ENCODE measurements around the gene ACTG1. TPM values are rescaled to one million over a fixed set of nuclear protein-coding genes. Genes with fewer than 3 reads are reported as not detected.
A peak's percentile ranks its signal among the peaks of the same experiment; 100 is the strongest.

ACTG1 gene
- total and polyA plus RNA-seq, 5 experiments from 2014 or later, result 1,189 to 1,669 (median 1,334) TPM

- no peak overlapping the region for H3K4me3 Mint-ChIP-seq
Observed at GRCh38 chr17:81542431-81543338, 30.1 kb upstream of the ACTG1 start.

GRCh38 chr17:81541123-81541522 lies 28.5 kb upstream of the ACTG1 start:
- peak in 1 of 10 donors; percentile 2 for DNase-seq
- Mint-ChIP-seq H3K27ac (no peak overlapping the region), H3K9me3 (no peaks in the 10 kb centered on the region), H3K4me1 (peaks cover 0 to 5% (median 1%) of the 10 kb centered on the region in 4 donors), H3K4me3 (no peak overlapping the region), H3K36me3 (peaks cover 0 to 13% (median 4%) of the 10 kb centered on the region in 3 donors), H3K27me3 (peaks cover 0 to 16% (median under 1%) of the 10 kb centered on the region in 5 donors)
- POLR2A ChIA-PET, result no interaction called here
- no peak for ATAC-seq

More at GRCh38 chr17:81542431-81543338, 30.1 kb upstream of the ACTG1 start:
- no peak for ATAC-seq
- no peak for DNase-seq
- H3K4me1 Mint-ChIP-seq, result peaks cover 0 to 4% (median 1%) of the 10 kb centered on the region in 4 donors
- POLR2A ChIA-PET, result interaction anchor here (0.5 to 1.5 kb wide), 2 partner anchors 10 to 758 kb away, joined by 3 to 8 read pairs; partner anchors contain the start of gene FAAP100
- H3K27me3 Mint-ChIP-seq, result peaks cover 0 to 8% (median 0%) of the 10 kb centered on the region in 5 donors
- H3K27ac Mint-ChIP-seq, result no peak overlapping the region
- H3K36me3 Mint-ChIP-seq, result peaks cover 0 to 27% (median 9%) of the 10 kb centered on the region in 3 donors
- no peaks in the 10 kb centered on the region for H3K9me3 Mint-ChIP-seq

DNA sequence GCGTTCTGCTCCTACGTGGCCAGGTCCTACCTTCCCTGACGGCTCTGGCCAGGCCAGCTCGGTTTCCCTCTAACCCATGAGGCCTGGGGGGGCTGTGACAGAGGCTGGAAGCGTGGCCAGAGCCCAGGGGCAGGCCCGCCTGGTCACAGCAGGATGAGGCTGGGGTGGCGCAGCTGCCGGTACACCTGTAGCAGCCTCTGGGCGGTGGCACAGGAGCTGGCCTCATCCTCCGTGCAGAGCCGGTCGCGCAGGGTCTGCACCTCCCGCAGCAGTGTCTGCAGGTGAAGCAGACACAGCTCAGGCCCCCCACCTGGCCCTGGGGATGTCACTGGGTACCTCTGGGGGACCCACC lies 28.1 kb upstream of the ACTG1 start:
- peaks cover 0 to 11% (median 3%) of the 10 kb centered on the region in 3 donors for H3K36me3 Mint-ChIP-seq
- H3K4me1 Mint-ChIP-seq, result peaks cover 0 to 5% (median 1%) of the 10 kb centered on the region in 4 donors
- no peak overlapping the region for H3K4me3 Mint-ChIP-seq
- POLR2A ChIA-PET, result no interaction called here
- DNase-seq (peak in 1 of 10 donors; percentile 3), ATAC-seq (no peak)
- no peak overlapping the region for H3K27ac Mint-ChIP-seq
- H3K9me3 Mint-ChIP-seq, result no peaks in the 10 kb centered on the region
- H3K27me3 Mint-ChIP-seq, result peaks cover 0 to 21% (median 4%) of the 10 kb centered on the region in 5 donors

DNA sequence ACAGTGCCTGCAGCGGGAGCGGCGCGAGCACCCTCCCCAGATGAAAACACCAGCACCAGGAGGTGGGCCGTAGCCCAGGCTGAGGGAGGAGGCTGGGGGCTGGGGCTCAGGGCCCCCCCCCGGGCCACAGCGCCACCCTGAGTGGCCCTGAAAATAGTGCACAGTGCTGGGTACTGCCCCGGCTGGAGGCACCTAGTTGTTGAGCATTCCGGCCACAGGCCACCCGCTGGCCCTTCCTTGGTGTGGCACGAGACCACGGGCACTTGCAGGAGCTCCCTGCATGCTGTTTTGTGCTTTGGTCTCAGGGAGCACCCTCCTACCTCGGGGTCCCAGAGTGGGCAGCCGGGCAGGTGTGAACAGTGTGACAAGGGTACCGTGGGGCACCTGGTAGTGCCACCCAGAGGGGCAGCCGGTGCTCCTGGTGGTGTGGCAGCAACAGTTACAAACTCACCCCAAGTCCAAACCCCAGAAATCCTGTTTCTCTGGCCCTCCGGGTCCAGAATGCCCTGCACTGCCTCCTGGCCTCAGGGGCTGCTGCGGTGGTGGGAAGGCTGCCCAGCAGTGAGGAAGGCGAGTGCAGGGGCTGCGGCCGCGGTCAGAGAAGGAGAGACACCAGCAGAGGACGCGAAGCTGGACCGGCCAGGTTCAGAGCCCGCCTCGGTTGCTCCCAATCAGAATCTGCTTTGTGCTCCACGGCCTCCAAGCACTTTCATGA lies 27.5 kb upstream of the ACTG1 start:
- peaks cover 0 to 11% (median 3%) of the 10 kb centered on the region in 3 donors for H3K36me3 Mint-ChIP-seq
- no peak for DNase-seq
- H3K27ac Mint-ChIP-seq, result no peak overlapping the region

GRCh38 chr17:81539571-81539900 lies 26.9 kb upstream of the ACTG1 start:
- peaks cover 0 to 5% (median 2%) of the 10 kb centered on the region in 4 donors for H3K4me1 Mint-ChIP-seq
- peaks cover 1 to 27% (median 8%) of the 10 kb centered on the region in 5 donors for H3K27me3 Mint-ChIP-seq

More for the DNA sequence above, 27.5 kb upstream of the ACTG1 start:
- ATAC-seq, result no peak
- Mint-ChIP-seq H3K4me3 (no peak overlapping the region), H3K4me1 (peaks cover 0 to 5% (median 2%) of the 10 kb centered on the region in 4 donors), H3K27me3 (peaks cover 1 to 23% (median 8%) of the 10 kb centered on the region in 5 donors), H3K9me3 (no peaks in the 10 kb centered on the region)
- POLR2A ChIA-PET, result no interaction called here

GRCh38 chr17:81538651-81539570 lies 26.3 kb upstream of the ACTG1 start:
- POLR2A ChIA-PET, result interaction anchor here (1.0 to 1.7 kb wide), 3 partner anchors 11 to 28 kb away, joined by 3 to 7 read pairs (median 4); partner anchors contain the start of genes FAAP100 and FSCN2
- H3K36me3 Mint-ChIP-seq, result peaks cover 0 to 7% (median 3%) of the 10 kb centered on the region in 3 donors

More at GRCh38 chr17:81539571-81539900, 26.9 kb upstream of the ACTG1 start:
- ATAC-seq (no peak), DNase-seq (peak in 1 of 10 donors; percentile 4)
- H3K36me3 Mint-ChIP-seq, result peaks cover 0 to 9% (median 3%) of the 10 kb centered on the region in 3 donors
- POLR2A ChIA-PET, result no interaction called here
- no peak overlapping the region for H3K27ac Mint-ChIP-seq
- no peak overlapping the region for H3K4me3 Mint-ChIP-seq
- H3K9me3 Mint-ChIP-seq, result no peaks in the 10 kb centered on the region

DNA sequence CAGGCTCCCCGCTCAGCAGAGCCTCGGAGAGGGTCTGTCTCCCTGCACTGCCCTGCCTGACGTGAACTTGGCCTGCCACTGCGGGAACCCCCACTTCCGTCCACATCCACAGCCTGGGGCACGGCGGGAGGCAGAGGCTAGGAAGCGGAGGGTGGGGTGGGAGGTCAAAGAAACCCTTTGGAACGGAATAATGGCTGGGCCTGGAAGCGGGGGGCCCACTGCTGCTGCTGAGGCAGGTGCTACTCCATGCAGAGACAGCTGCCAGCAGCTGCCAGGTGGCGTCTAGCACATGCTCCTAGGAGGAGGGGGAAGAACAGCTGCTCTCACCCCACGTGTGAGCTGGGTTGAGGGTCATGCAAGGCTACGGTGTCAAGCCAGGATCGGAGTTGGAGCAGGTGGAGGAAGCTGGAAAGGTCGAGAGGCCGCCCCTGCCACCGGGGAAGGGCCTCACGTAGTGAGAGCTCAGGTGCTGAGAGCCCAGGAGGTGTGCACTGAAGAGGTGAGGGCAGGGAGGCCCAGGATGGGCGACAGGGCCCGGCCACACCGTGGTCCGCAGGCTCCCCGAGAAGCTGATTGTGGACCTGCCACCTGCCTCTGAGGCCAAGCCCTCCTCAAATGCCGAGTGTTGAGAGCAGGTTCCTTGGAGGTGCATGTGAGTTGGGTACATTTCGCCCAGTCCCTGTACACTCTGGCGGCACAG lies 25.4 kb upstream of the ACTG1 start:
- Mint-ChIP-seq H3K4me1 (peaks cover 0 to 5% (median 2%) of the 10 kb centered on the region in 4 donors), H3K36me3 (peaks cover 0 to 7% (median 3%) of the 10 kb centered on the region in 3 donors), H3K27ac (peak overlapping the region in 1 of 10 donors; percentile 40), H3K9me3 (no peaks in the 10 kb centered on the region), H3K4me3 (no peak overlapping the region), H3K27me3 (peaks cover 6 to 32% (median 15%) of the 10 kb centered on the region in 5 donors)
- POLR2A ChIA-PET, result interaction anchor here (0.7 to 1.7 kb wide), 5 partner anchors 10 to 285 kb away, joined by 3 to 7 read pairs (median 4); partner anchors contain the start of genes FAAP100 and FSCN2
- no peak for DNase-seq
- ATAC-seq, result no peak

More at GRCh38 chr17:81538651-81539570, 26.3 kb upstream of the ACTG1 start:
- ATAC-seq (no peak), DNase-seq (no peak)
- H3K4me1 Mint-ChIP-seq, result peaks cover 0 to 5% (median 2%) of the 10 kb centered on the region in 4 donors
- H3K4me3 Mint-ChIP-seq, result no peak overlapping the region
- H3K27ac Mint-ChIP-seq, result peak overlapping the region in 1 of 10 donors; percentile 21
- H3K9me3 Mint-ChIP-seq, result no peaks in the 10 kb centered on the region
- H3K27me3 Mint-ChIP-seq, result peaks cover 3 to 27% (median 8%) of the 10 kb centered on the region in 5 donors

- Mint-ChIP-seq H3K9me3 (no peaks in the 10 kb centered on the region), H3K27me3 (peaks cover 6 to 34% (median 15%) of the 10 kb centered on the region in 5 donors), H3K4me1 (peaks cover 0 to 5% (median 2%) of the 10 kb centered on the region in 4 donors), H3K27ac (no peak overlapping the region), H3K36me3 (peaks cover 0 to 7% (median 3%) of the 10 kb centered on the region in 3 donors), H3K4me3 (no peak overlapping the region)
- DNase-seq, result peak in 6 of 10 donors; percentile 23 to 49 (median 37)
- peak; percentile 58 to 83 for ATAC-seq
- POLR2A ChIA-PET, result interaction anchor here (0.7 to 1.8 kb wide), 6 partner anchors 9 to 284 kb away, joined by 3 to 7 read pairs (median 4); partner anchors contain the start of genes FAAP100 and FSCN2
Observed at GRCh38 chr17:81537343-81537855, 24.8 kb upstream of the ACTG1 start.

- Mint-ChIP-seq H3K27me3 (peaks cover 6 to 34% (median 15%) of the 10 kb centered on the region in 5 donors), H3K9me3 (no peaks in the 10 kb centered on the region), H3K36me3 (peaks cover 0 to 3% (median 3%) of the 10 kb centered on the region in 3 donors), H3K4me1 (peaks cover 0 to 5% (median under 1%) of the 10 kb centered on the region in 4 donors), H3K4me3 (no peak overlapping the region), H3K27ac (no peak overlapping the region)
- ATAC-seq (peak; percentile 48 to 55), DNase-seq (no peak)
- POLR2A ChIA-PET, result interaction anchor here (0.6 to 1.8 kb wide), 2 partner anchors 16 to 25 kb away, joined by 3 to 4 read pairs; partner anchors contain the start of gene FAAP100
Observed at GRCh38 chr17:81536299-81537290, 24.0 kb upstream of the ACTG1 start.

Data from naive thymus-derived CD8-positive, alpha-beta T cell (primary cell).